WERI-Rb-1 (cell line): Measurements from ENCODE around the gene PREX1.

Source experiments
- DNase-seq: peaks from one replicate; pipeline ENCODE4 v3.0.0-alpha.2; 2020
- H3K27ac ChIP-seq: fragments of 250-450 bp; sonication (Bioruptor Pico); 2 replicates; pipeline ENCODE4 v1.5.1; 2020; ENCODE audit warnings: mild to moderate bottlenecking, moderate library complexity
- H3K27me3 ChIP-seq: fragments of 250-450 bp; sonication (Bioruptor Pico); 2 replicates; pipeline ENCODE4 v1.5.1; 2021; ENCODE audit warnings: mild to moderate bottlenecking, low read depth, moderate library complexity; ENCODE audit not compliant: insufficient read depth, severe bottlenecking
- H3K36me3 ChIP-seq: fragments of 250-450 bp; sonication (Bioruptor Pico); 2 replicates; pipeline ENCODE4 v1.5.1; 2020; ENCODE audit warnings: mild to moderate bottlenecking, moderate library complexity
- H3K4me3 ChIP-seq: 2 replicates; pipeline ENCODE4 v1.5.1; 2011; ENCODE audit warnings: low read depth, mild to moderate bottlenecking, control low read depth, low read length
- H3K9me3 ChIP-seq: fragments of 250-450 bp; sonication (Bioruptor Pico); 2 replicates; pipeline ENCODE4 v1.5.1; 2021; ENCODE audit warnings: mild to moderate bottlenecking, moderate library complexity; ENCODE audit not compliant: severe bottlenecking
- CTCF ChIP-seq: IDR thresholded peaks from 2 replicates; pipeline ENCODE4 v1.5.1; 2011; ENCODE audit warnings: low read depth, mild to moderate bottlenecking, control low read depth, inconsistent platforms, low read length

PREX1 gene

GRCh38 chr20:48678421-48678820 is 149.4 kb downstream of the PREX1 start:
- no peak overlapping the region for H3K27ac ChIP-seq

GRCh38 chr20:48676795-48677460 is 150.9 kb downstream of the PREX1 start:
- no peak for DNase-seq
- no peak for TF ChIP-seq CTCF
- H3K27me3 ChIP-seq = no peaks in the 10 kb centered on the region
- H3K4me3 ChIP-seq = no peak overlapping the region
- peaks cover 56% of the 10 kb centered on the region for H3K36me3 ChIP-seq
- no peak overlapping the region for H3K27ac ChIP-seq
- H3K9me3 ChIP-seq = no peaks in the 10 kb centered on the region

More at GRCh38 chr20:48678421-48678820, 149.4 kb downstream of the PREX1 start:
- no peaks in the 10 kb centered on the region for H3K9me3 ChIP-seq
- TF ChIP-seq CTCF = no peak
- no peak for DNase-seq
- H3K27me3 ChIP-seq = no peaks in the 10 kb centered on the region
- H3K4me3 ChIP-seq = no peak overlapping the region
- H3K36me3 ChIP-seq = peaks cover 54% of the 10 kb centered on the region

DNA sequence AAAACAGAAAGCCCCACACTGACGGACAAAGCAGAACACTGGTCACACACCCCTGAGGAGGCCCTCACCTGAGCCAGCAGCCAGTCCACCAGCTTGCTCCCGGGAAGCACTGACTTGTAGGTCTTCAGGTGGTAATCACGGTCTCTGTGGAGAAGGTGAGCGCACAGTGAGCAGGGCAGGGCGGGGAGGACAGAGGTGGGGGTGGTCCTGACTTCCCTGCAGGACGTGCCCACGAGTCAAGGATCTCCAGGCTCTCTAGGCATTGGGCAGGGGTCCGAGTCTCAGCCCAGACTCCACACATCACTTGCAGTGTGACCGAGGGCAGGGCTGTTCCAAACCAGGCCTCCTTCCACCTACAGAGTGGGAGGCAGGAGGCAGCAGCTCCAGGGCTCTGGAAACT is 151.7 kb downstream of the PREX1 start:
- Histone ChIP-seq H3K4me3 (no peak overlapping the region), H3K27me3 (no peaks in the 10 kb centered on the region), H3K27ac (no peak overlapping the region), H3K36me3 (peaks cover 61% of the 10 kb centered on the region), H3K9me3 (no peaks in the 10 kb centered on the region)
- DNase-seq = no peak
- TF ChIP-seq CTCF = no peak

DNA sequence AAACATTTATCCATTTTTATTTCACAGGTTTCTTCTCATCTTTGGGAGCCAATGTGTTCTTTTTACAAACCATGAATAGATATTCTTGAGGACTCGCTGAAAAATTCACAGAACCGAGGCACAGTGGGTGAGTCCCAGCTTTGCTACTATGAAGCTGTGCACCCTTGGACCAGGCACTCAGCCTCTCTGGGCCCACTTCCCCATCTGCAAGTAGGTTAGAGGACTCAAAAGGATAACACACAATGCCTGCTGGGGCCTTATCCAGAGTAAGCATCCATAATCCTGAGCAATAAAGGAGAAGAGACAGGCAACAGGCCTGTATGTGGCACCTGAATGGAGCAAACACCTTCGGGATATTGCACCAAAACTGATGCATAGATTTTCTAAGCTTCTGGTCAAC is 153.3 kb downstream of the PREX1 start:
- DNase-seq = no peak
- no peak overlapping the region for H3K4me3 ChIP-seq
- H3K9me3 ChIP-seq = no peaks in the 10 kb centered on the region
- peaks cover 57% of the 10 kb centered on the region for H3K36me3 ChIP-seq
- TF ChIP-seq CTCF = no peak
- H3K27me3 ChIP-seq = no peaks in the 10 kb centered on the region
- H3K27ac ChIP-seq = no peak overlapping the region

- Histone ChIP-seq H3K36me3 (peaks cover 47% of the 10 kb centered on the region), H3K4me3 (no peak overlapping the region), H3K27ac (no peak overlapping the region), H3K9me3 (no peaks in the 10 kb centered on the region), H3K27me3 (no peaks in the 10 kb centered on the region)
- TF ChIP-seq CTCF = no peak
- no peak for DNase-seq
Observed at GRCh38 chr20:48673507-48673906, 154.3 kb downstream of the PREX1 start.

DNA sequence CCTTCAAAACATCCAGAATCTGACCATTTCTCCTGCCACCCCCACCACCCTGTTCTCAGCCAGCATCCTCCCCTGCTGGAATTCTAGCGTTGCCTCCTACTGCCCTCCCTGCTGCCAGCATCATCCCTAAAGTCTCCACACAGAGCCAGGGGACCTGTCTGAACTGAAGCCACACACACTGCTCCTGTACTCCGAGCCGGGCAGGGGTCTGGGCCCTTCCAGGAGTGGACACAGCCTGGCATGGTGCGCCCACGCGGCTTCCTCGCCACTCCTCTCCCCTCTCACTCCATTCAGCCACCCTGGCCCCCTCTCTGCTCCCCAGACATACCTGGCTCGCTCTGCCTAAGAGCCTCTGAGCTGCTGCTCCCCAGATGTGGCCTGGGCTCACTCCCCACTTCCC is 155.5 kb downstream of the PREX1 start:
- Histone ChIP-seq H3K9me3 (peaks cover 10% of the 10 kb centered on the region), H3K4me3 (no peak overlapping the region), H3K36me3 (peaks cover 51% of the 10 kb centered on the region), H3K27ac (no peak overlapping the region), H3K27me3 (no peaks in the 10 kb centered on the region)
- no peak for TF ChIP-seq CTCF
- DNase-seq = no peak
